Activated T-helper 1 cell treated with anti-CD3 and anti-CD28 coated beads, Interleukin-12 subunit alpha, Interleukin-12 subunit beta, Interleukin-2, Interleukin-4 antibody, amounts not matched to agents 30 ng/mL and 10 ng/mL and 1 ng/mL, durations not matched to agents 14 hours and 24 hours and 36 hours (primary cell): ENCODE measurements around the gene LCN6. TPM values are rescaled to one million over a fixed set of nuclear protein-coding genes. Genes with fewer than 3 reads are reported as not detected.
A peak's percentile ranks its signal among the peaks of the same experiment; 100 is the strongest.
"Not testable (repeated sequence)": the region's sequence is repeated elsewhere in the genome, so short reads cannot be mapped to it uniquely, and the experiment has no call there.

ENCODE experiments used
- DNase-seq: peaks from one replicate; pipeline ENCODE4 v3.0.0; 2021; ENCODE audit warnings: low spot score
- H3K27ac Mint-ChIP-seq: one replicate; pipeline ENCODE4 v1.8.0; 2021; ENCODE audit warnings: mild to moderate bottlenecking, mixed read lengths
- H3K27me3 Mint-ChIP-seq: one replicate; pipeline ENCODE4 v1.8.0; 2022; ENCODE audit warnings: mild to moderate bottlenecking, moderate library complexity, mixed read lengths; ENCODE audit not compliant: insufficient read depth
- H3K36me3 Mint-ChIP-seq: one replicate; pipeline ENCODE4 v1.8.0; 2021; ENCODE audit warnings: low read depth, mixed read lengths
- H3K4me1 Mint-ChIP-seq: one replicate; pipeline ENCODE4 v1.8.0; 2021; ENCODE audit warnings: low read depth, mixed read lengths
- H3K4me3 Mint-ChIP-seq: one replicate; pipeline ENCODE4 v1.8.0; 2021; ENCODE audit warnings: mild to moderate bottlenecking, moderate library complexity, mixed read lengths
- H3K9me3 Mint-ChIP-seq: one replicate; pipeline ENCODE4 v1.8.0; 2021; ENCODE audit warnings: mixed read lengths
- intact Hi-C: fragments of 100-400 bp; cut with micrococcal nuclease; formaldehyde crosslinking; loops from one replicate; pipeline ENCODE4 v1.15.1; 2024
- total RNA-seq: library from RNA; stranded (reverse); gene quantifications from 2 replicates; pipeline ENCODE4 v1.2.3, GENCODE V29; 2022

The LCN6 gene, protein sequence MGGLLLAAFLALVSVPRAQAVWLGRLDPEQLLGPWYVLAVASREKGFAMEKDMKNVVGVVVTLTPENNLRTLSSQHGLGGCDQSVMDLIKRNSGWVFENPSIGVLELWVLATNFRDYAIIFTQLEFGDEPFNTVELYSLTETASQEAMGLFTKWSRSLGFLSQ
- total RNA-seq: not detected in 2 replicates

DNA sequence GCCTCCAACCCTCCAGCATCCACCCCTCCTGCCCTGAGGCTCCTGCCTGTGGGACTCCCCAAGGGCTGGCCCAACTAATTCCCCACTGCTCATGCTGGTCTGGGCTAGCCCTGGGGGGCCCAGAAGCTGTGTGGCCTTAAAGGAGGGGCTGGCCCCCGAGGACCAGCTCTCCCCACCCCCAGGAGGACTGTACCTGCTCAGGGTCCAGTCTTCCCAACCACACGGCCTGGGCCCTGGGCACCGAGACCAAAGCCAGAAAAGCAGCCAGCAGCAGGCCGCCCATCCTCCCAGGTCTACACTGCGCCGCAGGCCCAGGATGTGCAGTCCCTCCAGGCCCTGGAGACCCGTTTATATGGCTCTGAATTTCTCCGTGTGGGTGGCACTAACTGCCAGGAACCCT is at the start of gene LCN6:
TSS of gene LCN6 (minus strand) at position 325 of the 400 bp plus-strand sequence. CDS start at position 283, 42 bp downstream.
- Mint-ChIP-seq H3K27ac (no peak within 1 kb of the TSS), H3K9me3 (peaks cover 27% of the 10 kb centered on the region), H3K27me3 (peaks cover 8% of the 10 kb centered on the region), H3K36me3 (peaks cover 4% of the 10 kb centered on the region), H3K4me1 (peaks cover 10% of the 10 kb centered on the region), H3K4me3 (no peak within 1 kb of the TSS)
- DNase-seq: no peak
- intact Hi-C loops: no loop called here

DNA sequence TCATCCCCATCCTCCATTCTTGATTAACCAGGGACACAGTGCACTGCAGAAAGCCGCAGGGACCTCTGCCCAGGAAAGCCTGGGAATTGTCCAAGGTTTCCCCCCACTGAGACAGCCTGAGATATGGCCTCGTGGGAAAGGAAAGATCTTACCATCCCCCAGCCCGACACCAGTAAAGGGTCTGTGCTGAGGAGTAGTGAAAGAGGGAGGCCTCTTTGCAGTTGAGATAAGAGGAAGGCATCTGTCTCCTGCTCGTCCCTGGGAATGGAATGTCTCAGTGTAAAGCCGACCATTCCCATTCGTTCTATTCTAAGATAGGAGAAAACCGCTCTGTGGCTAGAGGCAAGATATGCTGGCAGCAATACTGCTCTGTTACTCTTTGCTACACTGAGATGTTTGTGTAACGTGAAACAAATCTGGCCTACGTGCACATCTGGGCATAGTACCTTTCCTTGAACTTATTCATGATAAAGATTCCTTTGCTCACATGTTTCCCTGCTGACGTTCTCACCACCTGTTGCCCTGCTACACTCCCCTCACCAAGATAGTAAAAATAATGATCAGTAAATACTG is 48.5 kb upstream of the LCN6 start:
- H3K27ac Mint-ChIP-seq, H3K4me3 Mint-ChIP-seq, DNase-seq, H3K9me3 Mint-ChIP-seq, H3K36me3 Mint-ChIP-seq, intact Hi-C loops: not testable (repeated sequence)
- H3K27me3 Mint-ChIP-seq: peaks cover 21% of the 10 kb centered on the region
- H3K4me1 Mint-ChIP-seq: peaks cover 22% of the 10 kb centered on the region

- Mint-ChIP-seq H3K27me3 (peaks cover 19% of the 10 kb centered on the region), H3K9me3 (no peaks in the 10 kb centered on the region)
These were observed 48.0 kb upstream of the LCN6 start, which contains the start of gene CCDC183 for GRCh38 chr9:136796238-136796774. CCDC183 (plus strand) TSS chr9:136796338; CDS start chr9:136796398, 60 bp downstream.

DNA sequence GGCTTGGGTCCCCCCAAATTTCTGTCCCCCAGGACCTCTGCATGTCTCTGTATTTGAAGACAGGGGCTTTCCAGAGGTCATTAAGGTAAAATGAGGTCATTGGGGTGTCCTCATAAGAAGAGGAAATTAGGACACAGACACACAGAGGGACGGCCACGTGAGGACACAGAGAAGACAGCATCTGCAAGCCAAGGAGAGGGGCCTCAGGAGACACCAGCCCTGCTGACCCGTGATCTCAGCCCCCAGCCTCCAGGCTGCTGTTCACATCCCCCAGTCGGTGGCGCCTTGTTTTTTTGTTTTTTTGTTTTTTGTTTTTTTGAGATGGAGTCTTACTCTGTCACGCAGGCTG is 46.6 kb upstream of the LCN6 start:
- H3K4me3 Mint-ChIP-seq: no peak overlapping the region
- H3K9me3 Mint-ChIP-seq: no peaks in the 10 kb centered on the region
- no peaks in the 10 kb centered on the region for H3K36me3 Mint-ChIP-seq
- no peak overlapping the region for H3K27ac Mint-ChIP-seq
- intact Hi-C loops: loop anchor here (5.0 kb wide), 2 partner anchors 248 to 757 kb away; partner anchors contain the start of genes MRPL41, NOTCH1 and PNPLA7
- peaks cover 10% of the 10 kb centered on the region for H3K27me3 Mint-ChIP-seq
- DNase-seq: no peak
- peaks cover 16% of the 10 kb centered on the region for H3K4me1 Mint-ChIP-seq

More at GRCh38 chr9:136796238-136796774, 48.0 kb upstream of the LCN6 start, which contains the start of gene CCDC183:
- Mint-ChIP-seq H3K4me1 (peaks cover 23% of the 10 kb centered on the region), H3K4me3 (no peak within 1 kb of the TSS), H3K27ac (no peak within 1 kb of the TSS), H3K36me3 (no peaks in the 10 kb centered on the region)
- intact Hi-C loops: no loop called here
- DNase-seq: no peak

- Mint-ChIP-seq H3K4me1 (peaks cover 16% of the 10 kb centered on the region), H3K9me3 (no peaks in the 10 kb centered on the region), H3K36me3 (no peaks in the 10 kb centered on the region), H3K4me3 (no peak overlapping the region), H3K27ac (no peak overlapping the region), H3K27me3 (peaks cover 8% of the 10 kb centered on the region)
- DNase-seq: no peak
- intact Hi-C loops: loop anchor here (5.0 kb wide), 2 partner anchors 247 to 758 kb away; partner anchors contain the start of genes MRPL41, NOTCH1 and PNPLA7
These were observed 46.1 kb upstream of the LCN6 start for GRCh38 chr9:136794281-136794999.

- intact Hi-C loops: loop anchor here (5.0 kb wide), 2 partner anchors 246 to 759 kb away; partner anchors contain the start of genes MRPL41, NOTCH1 and PNPLA7
- H3K36me3 Mint-ChIP-seq: no peaks in the 10 kb centered on the region
- no peak overlapping the region for H3K27ac Mint-ChIP-seq
- no peak for DNase-seq
- peaks cover 21% of the 10 kb centered on the region for H3K4me1 Mint-ChIP-seq
- H3K27me3 Mint-ChIP-seq: peaks cover 6% of the 10 kb centered on the region
- H3K4me3 Mint-ChIP-seq: peak overlapping the region; percentile 68
- H3K9me3 Mint-ChIP-seq: no peaks in the 10 kb centered on the region
These were observed 45.0 kb upstream of the LCN6 start for GRCh38 chr9:136793086-136793946.

DNA sequence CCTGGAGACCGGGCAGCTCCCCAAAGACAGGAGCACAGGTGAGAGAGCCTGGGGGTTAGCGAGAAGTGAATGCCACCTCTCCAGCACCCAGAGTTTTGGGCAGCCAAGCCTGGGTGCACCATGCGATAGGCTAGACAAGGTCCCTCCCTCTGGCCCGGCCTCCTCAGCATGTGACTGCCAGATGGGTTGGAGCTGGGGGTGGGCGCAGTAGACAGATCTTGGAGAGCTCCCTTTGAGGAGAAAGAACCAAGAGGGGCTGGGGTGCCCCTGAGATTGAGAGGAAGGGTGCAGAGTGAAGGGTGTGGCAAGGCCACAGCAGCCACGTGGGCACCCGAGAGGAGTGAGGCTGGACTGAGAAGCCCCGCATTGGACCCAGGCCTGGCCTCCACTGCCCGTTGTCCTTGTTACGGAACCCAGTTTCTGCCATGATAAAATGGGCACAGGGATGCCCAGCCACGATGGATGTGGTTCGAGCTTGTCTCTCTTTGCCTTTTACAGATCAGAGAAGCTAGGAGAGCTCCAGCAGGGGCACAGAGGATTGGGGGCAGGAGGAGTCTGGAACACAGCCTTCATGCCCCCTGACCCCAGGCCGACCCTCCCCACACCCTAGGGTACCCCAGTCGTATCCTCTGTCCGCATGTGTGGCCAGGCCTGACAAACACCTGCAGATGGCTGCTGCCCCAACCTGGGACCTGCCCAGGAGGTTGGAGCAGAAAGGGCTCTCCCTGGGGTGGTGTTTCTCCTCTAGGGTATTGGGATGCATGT is 44.2 kb upstream of the LCN6 start:
- H3K27me3 Mint-ChIP-seq: peaks cover 6% of the 10 kb centered on the region
- H3K4me1 Mint-ChIP-seq: peaks cover 29% of the 10 kb centered on the region
- intact Hi-C loops: loop anchor here (5.0 kb wide), 2 partner anchors 245 to 760 kb away; partner anchors contain the start of genes MRPL41, NOTCH1 and PNPLA7
- peak overlapping the region; percentile 84 for H3K4me3 Mint-ChIP-seq
- H3K27ac Mint-ChIP-seq: peak overlapping the region; percentile 69
- no peaks in the 10 kb centered on the region for H3K9me3 Mint-ChIP-seq
- H3K36me3 Mint-ChIP-seq: no peaks in the 10 kb centered on the region
- DNase-seq: no peak

DNA sequence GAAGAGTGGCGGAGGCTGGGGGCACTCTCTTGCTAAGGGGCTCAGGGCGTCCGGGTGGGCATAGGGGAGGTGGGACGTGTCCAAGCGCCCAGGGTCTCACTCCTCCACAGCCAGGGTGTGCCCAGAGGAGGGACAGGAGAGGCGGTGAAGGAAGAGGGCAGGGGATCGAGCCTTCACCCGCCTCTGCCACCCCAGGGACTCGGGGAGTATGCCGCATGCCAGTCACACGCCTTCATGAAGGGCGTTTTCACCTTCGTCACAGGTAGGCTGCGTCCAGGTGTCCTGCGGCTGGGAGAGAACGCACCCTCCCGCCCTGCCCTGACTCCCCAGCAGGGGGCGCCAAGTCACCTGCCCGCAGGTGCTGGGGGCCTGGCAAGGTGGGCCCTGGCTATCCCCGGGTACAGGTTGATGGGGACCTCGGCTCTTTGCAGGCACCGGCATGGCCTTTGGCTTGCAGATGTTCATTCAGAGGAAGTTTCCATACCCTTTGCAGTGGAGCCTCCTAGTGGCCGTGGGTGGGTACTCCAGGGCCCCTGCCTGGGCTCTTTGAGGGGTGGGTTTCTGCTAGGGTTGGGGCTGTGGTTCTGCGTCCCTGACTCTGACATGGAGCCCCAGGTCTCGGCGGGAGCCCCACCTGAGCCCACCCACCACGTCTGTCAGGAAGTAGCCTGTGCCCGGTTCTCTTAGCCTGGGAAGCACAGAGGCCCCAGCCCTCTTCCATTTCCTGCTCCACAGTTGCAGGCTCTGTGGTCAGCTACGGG is 43.4 kb upstream of the LCN6 start:
- Mint-ChIP-seq H3K9me3 (no peaks in the 10 kb centered on the region), H3K27ac (peak overlapping the region; percentile 81), H3K4me1 (peaks cover 32% of the 10 kb centered on the region), H3K4me3 (peak overlapping the region; percentile 84), H3K36me3 (no peaks in the 10 kb centered on the region), H3K27me3 (peaks cover 4% of the 10 kb centered on the region)
- DNase-seq: peak; percentile 53
- intact Hi-C loops: loop anchor here (1.0 to 5.0 kb wide), 17 partner anchors 9 to 814 kb away; partner anchors contain the start of genes AJM1, ANAPC2, ARRDC1 and MRPL41

GRCh38 chr9:136790640-136791515 is 42.6 kb upstream of the LCN6 start, which contains the start of gene TMEM141:
TMEM141 (plus strand) TSS chr9:136791344; CDS start chr9:136791371, 27 bp downstream.
- intact Hi-C loops: loop anchor here (1.0 to 5.0 kb wide), 18 partner anchors 9 to 814 kb away; partner anchors contain the start of genes AJM1, ANAPC2, ARRDC1 and MRPL41
- peaks cover 6% of the 10 kb centered on the region for H3K27me3 Mint-ChIP-seq
- peak; percentile 100 for DNase-seq
- peaks cover 32% of the 10 kb centered on the region for H3K4me1 Mint-ChIP-seq
- no peaks in the 10 kb centered on the region for H3K36me3 Mint-ChIP-seq
- no peaks in the 10 kb centered on the region for H3K9me3 Mint-ChIP-seq
- peak within 1 kb of the TSS; percentile 84 for H3K4me3 Mint-ChIP-seq
- peak within 1 kb of the TSS; percentile 81 for H3K27ac Mint-ChIP-seq

DNA sequence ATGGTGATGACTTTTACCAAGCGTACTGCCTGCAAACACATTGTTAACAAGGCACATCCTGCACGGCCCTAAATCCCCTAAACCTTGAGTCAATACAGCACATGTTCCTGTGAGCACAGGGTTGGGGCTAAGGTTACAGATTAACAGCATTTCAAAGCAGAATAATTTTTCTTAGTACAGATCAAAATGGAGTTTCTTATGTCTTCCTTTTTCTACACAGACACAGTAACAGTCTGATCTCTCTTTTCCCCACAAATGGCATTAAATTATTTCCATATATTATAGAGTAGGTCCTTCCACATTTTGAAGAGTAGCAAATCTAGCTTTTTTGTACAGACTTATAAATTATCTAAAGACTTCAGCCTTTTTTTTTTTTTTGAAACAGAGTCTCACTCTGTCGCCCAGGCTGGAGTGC is 41.2 kb upstream of the LCN6 start:
- H3K36me3 Mint-ChIP-seq: no peaks in the 10 kb centered on the region
- H3K9me3 Mint-ChIP-seq: no peaks in the 10 kb centered on the region
- peaks cover 7% of the 10 kb centered on the region for H3K27me3 Mint-ChIP-seq
- DNase-seq: no peak
- peaks cover 32% of the 10 kb centered on the region for H3K4me1 Mint-ChIP-seq
- no peak overlapping the region for H3K4me3 Mint-ChIP-seq
- intact Hi-C loops: no loop called here
- no peak overlapping the region for H3K27ac Mint-ChIP-seq
